ENCODE results near the gene RNF146. TPM values are rescaled to one million over a fixed set of nuclear protein-coding genes. Genes with fewer than 3 reads are reported as not detected.

The RNF146 gene
- total and polyA plus RNA-seq, 9 of the 15 experiments (the other 6 are each of a cell fraction or from before 2014, with no cell fraction given), result 8.4 to 30.5 (median 17.5) TPM

DNA sequence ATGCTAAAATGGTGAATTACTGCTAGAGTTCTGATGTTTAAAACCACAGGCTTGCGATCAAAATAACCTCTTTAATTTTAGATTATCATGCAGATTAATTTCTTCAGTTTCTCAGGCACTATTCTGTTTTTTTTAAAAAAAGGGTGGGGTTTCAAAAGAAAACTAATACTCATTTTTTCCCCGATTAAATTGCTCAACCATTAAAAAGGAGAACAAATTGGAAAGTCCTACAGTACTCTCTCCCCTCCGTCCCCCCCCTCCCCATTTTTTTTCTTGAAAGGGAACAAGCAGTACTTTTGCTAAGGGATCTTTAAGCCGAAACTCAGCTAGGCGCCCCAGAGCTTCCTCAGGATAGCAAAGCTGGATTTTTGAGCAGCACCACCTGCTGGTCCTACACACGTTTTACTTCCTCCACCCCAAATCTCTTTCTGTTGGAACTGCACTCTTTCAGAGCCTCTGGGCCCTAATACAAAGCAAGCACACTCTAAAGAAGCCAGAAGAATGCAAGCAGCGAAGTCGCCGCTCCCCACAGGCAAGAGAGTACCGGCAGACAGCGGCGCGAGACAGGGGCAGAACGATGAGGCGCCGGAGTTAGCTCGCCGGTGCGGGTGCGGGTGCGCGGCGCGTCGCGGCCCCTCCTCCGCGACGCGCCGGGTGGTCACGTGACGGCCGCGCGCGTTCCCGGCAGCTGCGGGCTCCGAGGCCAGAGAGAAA, at the start of gene RNF146 (continued):
- TF ChIP-seq, protein P1, sequence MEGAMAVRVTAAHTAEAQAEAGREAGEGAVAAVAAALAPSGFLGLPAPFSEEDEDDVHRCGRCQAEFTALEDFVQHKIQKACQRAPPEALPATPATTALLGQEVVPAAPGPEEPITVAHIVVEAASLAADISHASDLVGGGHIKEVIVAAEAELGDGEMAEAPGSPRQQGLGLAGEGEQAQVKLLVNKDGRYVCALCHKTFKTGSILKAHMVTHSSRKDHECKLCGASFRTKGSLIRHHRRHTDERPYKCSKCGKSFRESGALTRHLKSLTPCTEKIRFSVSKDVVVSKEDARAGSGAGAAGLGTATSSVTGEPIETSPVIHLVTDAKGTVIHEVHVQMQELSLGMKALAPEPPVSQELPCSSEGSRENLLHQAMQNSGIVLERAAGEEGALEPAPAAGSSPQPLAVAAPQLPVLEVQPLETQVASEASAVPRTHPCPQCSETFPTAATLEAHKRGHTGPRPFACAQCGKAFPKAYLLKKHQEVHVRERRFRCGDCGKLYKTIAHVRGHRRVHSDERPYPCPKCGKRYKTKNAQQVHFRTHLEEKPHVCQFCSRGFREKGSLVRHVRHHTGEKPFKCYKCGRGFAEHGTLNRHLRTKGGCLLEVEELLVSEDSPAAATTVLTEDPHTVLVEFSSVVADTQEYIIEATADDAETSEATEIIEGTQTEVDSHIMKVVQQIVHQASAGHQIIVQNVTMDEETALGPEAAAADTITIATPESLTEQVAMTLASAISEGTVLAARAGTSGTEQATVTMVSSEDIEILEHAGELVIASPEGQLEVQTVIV (CRISPR knock-in tag; IDR thresholded peaks at IDR 0.05; ENCODE audit: borderline replicate concordance), result no peak
- no peak for TF ChIP-seq ZKSCAN1 (IDR thresholded peaks at IDR 0.05; ENCODE audit: low read depth, low read length)
- TF ChIP-seq NFRKB (IDR thresholded peaks at IDR 0.05; ENCODE audit: low read depth), result no peak
- TF ChIP-seq ARNT (IDR thresholded peaks at IDR 0.05), result no peak
- TF ChIP-seq EZH2 (IDR thresholded peaks at IDR 0.05; ENCODE audit: borderline replicate concordance, low read depth, low read length), result no peak
- no peak for TF ChIP-seq ZNF695 (CRISPR knock-in tag; IDR thresholded peaks at IDR 0.05)
- TF ChIP-seq ZNF79 (CRISPR knock-in tag; IDR thresholded peaks at IDR 0.05; ENCODE audit: low read depth), result no peak
- peak; percentile 94 for TF ChIP-seq RAD51 (IDR thresholded peaks at IDR 0.05; ENCODE audit: borderline replicate concordance, low read depth)
- peak; percentile 63; the same call in 1 of the 2 replicates for TF ChIP-seq CC2D1A (IDR thresholded peaks at IDR 0.05)
- TF ChIP-seq ZNF57 (CRISPR knock-in tag; IDR thresholded peaks at IDR 0.05), result no peak
- no peak for TF ChIP-seq ZNF146 (CRISPR knock-in tag; IDR thresholded peaks at IDR 0.05; ENCODE audit: unreplicated experiment)
- no peak for TF ChIP-seq MAFF (IDR thresholded peaks at IDR 0.05; ENCODE audit: low read length)
- TF ChIP-seq, protein P2, sequence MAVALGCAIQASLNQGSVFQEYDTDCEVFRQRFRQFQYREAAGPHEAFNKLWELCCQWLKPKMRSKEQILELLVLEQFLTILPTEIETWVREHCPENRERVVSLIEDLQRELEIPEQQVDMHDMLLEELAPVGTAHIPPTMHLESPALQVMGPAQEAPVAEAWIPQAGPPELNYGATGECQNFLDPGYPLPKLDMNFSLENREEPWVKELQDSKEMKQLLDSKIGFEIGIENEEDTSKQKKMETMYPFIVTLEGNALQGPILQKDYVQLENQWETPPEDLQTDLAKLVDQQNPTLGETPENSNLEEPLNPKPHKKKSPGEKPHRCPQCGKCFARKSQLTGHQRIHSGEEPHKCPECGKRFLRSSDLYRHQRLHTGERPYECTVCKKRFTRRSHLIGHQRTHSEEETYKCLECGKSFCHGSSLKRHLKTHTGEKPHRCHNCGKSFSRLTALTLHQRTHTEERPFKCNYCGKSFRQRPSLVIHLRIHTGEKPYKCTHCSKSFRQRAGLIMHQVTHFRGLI (CRISPR knock-in tag; IDR thresholded peaks at IDR 0.05), result no peak
- TF ChIP-seq MXI1 (IDR thresholded peaks at IDR 0.05; ENCODE audit: low read depth, low read length), result no peak
- TF ChIP-seq SP1 (CRISPR knock-in tag; IDR thresholded peaks at IDR 0.05), result 0 out of 2 replicates have a peak, but pooled peaks have one; percentile 6
- TF ChIP-seq, protein P3, sequence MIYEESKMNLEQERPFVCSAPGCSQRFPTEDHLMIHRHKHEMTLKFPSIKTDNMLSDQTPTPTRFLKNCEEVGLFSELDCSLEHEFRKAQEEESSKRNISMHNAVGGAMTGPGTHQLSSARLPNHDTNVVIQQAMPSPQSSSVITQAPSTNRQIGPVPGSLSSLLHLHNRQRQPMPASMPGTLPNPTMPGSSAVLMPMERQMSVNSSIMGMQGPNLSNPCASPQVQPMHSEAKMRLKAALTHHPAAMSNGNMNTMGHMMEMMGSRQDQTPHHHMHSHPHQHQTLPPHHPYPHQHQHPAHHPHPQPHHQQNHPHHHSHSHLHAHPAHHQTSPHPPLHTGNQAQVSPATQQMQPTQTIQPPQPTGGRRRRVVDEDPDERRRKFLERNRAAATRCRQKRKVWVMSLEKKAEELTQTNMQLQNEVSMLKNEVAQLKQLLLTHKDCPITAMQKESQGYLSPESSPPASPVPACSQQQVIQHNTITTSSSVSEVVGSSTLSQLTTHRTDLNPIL (CRISPR knock-in tag; IDR thresholded peaks at IDR 0.05), result no peak
- no peak for TF ChIP-seq NCOA4 (IDR thresholded peaks at IDR 0.05; ENCODE audit: partially characterized antibody)
- TF ChIP-seq KDM4B (IDR thresholded peaks at IDR 0.05; ENCODE audit: borderline replicate concordance in 2 of 2, low read depth in 1 of 2), result no peak
- no peak for TF ChIP-seq ZNF263 (CRISPR knock-in tag; IDR thresholded peaks at IDR 0.05; ENCODE audit: borderline replicate concordance)
- no peak for TF ChIP-seq POU5F1 (IDR thresholded peaks at IDR 0.05; ENCODE audit: borderline replicate concordance, low read depth, low read length, partially characterized antibody)
- TF ChIP-seq GTF2E2 (tag; IDR thresholded peaks at IDR 0.05), result peak; percentile 90
- TF ChIP-seq ZNF780A (CRISPR knock-in tag; IDR thresholded peaks at IDR 0.05), result no peak
- TF ChIP-seq SRSF1 (IDR thresholded peaks at IDR 0.05; ENCODE audit: low read depth, low read length), result no peak
- TF ChIP-seq RAD21 (CRISPR knock-in tag; conservative IDR thresholded peaks at IDR 0.05 in 1 of 2, IDR thresholded peaks at IDR 0.05 in 1 of 2), result peak; percentile 6 to 50; a peak in 2 of 4 replicates
